Renal cortex interstitium (tissue), 11 donors: ENCODE data around the gene ABLIM2. TPM values are rescaled to one million over a fixed set of nuclear protein-coding genes. Genes with fewer than 3 reads are reported as not detected.

Experiments
- DNase-seq, 11 donors: peaks; one replicate each; pipeline ENCODE4 v3.0.0-alpha.2; 2013; ENCODE audit warnings: low read depth in 9 of 11, low spot score in 4 of 11; ENCODE audit errors: extremely low read depth in 1 of 11
- polyA plus RNA-seq, 3 donors: library from polyadenylated mRNA; unstranded; fragments of 120-200 nt; gene quantifications; one replicate each; pipeline ENCODE4 v1.2.1, GENCODE V29; 2013; ENCODE audit not compliant: insufficient read length in 3 of 3

ABLIM2 gene
- polyA plus RNA-seq, 3 donors = 4.9 to 8.1 (median 5.6) TPM

- no peak for DNase-seq
Measured at GRCh38 chr4:8101213-8102075, 57.2 kb downstream of the ABLIM2 start.

GRCh38 chr4:8099981-8100464 is 58.6 kb downstream of the ABLIM2 start:
- DNase-seq = no peak

- no peak for DNase-seq
Measured at GRCh38 chr4:8098506-8098905, 60.1 kb downstream of the ABLIM2 start.

- DNase-seq = no peak
Measured at GRCh38 chr4:8097721-8098345, 60.8 kb downstream of the ABLIM2 start.

- DNase-seq = no peak
Measured at GRCh38 chr4:8097141-8097541, 61.5 kb downstream of the ABLIM2 start.

GRCh38 chr4:8096690-8097061 is 61.9 kb downstream of the ABLIM2 start:
- no peak for DNase-seq

- no peak for DNase-seq
Measured at GRCh38 chr4:8095956-8096689, 62.5 kb downstream of the ABLIM2 start.

GRCh38 chr4:8093587-8094274 is 64.9 kb downstream of the ABLIM2 start:
- no peak for DNase-seq

GRCh38 chr4:8092282-8092681 is 66.3 kb downstream of the ABLIM2 start:
- DNase-seq = no peak

- DNase-seq = no peak
Measured at GRCh38 chr4:8090744-8091301, 67.8 kb downstream of the ABLIM2 start.

GRCh38 chr4:8090312-8090711 is 68.3 kb downstream of the ABLIM2 start:
- DNase-seq = no peak

GRCh38 chr4:8089862-8090261 is 68.8 kb downstream of the ABLIM2 start:
- DNase-seq = no peak

GRCh38 chr4:8088966-8089491 is 69.6 kb downstream of the ABLIM2 start:
- no peak for DNase-seq

GRCh38 chr4:8087921-8088495 is 70.6 kb downstream of the ABLIM2 start:
- no peak for DNase-seq

- no peak for DNase-seq
Measured at GRCh38 chr4:8086783-8087445, 71.7 kb downstream of the ABLIM2 start.

GRCh38 chr4:8085491-8086117 is 73.0 kb downstream of the ABLIM2 start:
- DNase-seq = no peak

GRCh38 chr4:8084712-8085490 is 73.7 kb downstream of the ABLIM2 start:
- no peak for DNase-seq
